GM19395 (cell line): Measurements from ENCODE around the gene MEIOC.
"Not testable (repeated sequence)": the region's sequence is repeated elsewhere in the genome, so short reads cannot be mapped to it uniquely, and the experiment has no call there.

Experiments
- ATAC-seq: cut with Tn5 transposase; IDR thresholded peaks from one replicate; pipeline ENCODE4 v1.9.1; 2021; ENCODE audit warnings: mild to moderate bottlenecking, moderate library complexity; ENCODE audit not compliant: unreplicated experiment

Gene MEIOC

DNA sequence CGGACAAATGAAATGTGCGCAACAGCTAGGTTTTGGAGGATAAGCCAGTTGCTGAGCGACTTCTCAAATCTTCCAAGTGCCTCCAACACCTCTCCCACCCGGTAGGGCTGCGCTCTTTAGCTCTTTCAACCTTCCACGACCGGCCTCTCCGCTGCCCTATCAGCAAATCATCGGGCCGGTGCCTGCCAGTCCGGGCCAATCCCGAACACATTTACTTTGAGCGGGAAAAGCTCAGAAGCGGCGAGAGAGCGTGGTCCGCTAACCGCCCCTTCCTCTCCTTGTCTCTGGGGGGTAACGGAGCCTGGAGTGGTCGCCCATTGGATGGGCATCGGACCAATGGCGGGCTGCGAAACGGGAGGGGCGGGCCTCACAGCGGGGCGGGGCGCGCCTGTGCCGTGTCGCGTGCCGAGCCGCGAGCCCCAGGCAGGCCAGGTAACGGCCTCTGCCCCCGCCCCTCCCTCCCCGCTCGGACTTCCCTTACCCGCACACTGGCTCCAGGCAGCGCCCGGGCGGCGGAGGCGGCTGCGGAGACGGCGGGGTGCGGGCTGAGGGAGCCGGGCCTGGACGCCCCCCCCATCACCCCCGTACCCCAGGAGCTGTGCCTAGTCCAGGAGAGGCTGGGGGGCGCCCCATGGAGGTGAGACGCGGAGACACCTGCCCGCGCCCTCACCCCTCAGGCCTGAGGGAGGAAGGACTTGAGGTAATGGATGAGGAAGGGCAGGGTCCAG lies at the start of gene MEIOC:
Gene MEIOC (plus strand): TSS at position 486 of the 728 bp plus-strand sequence. CDS start 146 bp downstream, at position 632.
- ATAC-seq: no peak

- ATAC-seq: no peak
Measured at GRCh38 chr17:44606658-44607057, 49.6 kb upstream of the MEIOC start.

DNA sequence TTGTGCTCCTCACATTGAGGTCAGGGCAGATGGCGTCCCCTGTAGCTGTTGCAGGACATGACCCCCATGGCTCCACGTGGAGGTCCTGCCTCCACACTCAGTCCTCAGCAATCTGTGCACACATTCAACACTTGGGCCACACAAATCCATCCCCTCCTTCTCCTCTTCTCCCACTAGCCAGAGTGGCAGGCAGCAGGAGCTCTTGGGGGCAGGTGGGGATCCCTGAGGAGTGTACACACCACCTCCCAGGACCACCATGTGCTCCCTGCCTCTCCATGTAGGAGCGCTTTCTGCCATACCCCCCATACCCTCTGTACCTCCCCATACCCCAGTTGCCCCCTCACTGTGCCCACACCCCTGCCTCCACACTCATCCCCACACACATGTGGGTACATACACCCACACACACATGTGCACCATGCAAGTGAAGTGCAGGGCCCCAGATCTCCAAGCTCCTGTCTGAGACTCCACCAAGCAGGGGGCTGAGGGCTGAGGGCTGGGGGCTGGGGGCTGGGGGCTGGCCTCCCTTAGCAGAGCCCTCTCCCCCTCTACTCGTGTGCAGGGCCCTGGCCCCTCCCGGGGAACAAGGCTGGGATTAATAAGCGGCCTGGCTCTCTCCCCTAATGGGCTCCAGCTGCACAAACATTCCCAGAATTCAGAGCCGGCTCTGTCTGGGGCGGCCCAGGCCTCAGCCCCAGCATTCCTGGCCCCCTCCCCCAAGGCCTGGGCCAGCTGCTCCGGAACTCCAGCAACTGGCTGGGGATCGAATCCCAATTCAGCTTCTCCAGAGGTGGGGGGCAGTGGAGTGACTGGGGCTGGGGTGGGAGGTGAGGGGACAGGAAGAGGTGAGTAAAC lies 48.2 kb upstream of the MEIOC start:
- no peak for ATAC-seq

GRCh38 chr17:44608727-44609435 lies 47.4 kb upstream of the MEIOC start:
- no peak for ATAC-seq

- no peak for ATAC-seq
Measured at GRCh38 chr17:44610331-44610730, 45.9 kb upstream of the MEIOC start.

DNA sequence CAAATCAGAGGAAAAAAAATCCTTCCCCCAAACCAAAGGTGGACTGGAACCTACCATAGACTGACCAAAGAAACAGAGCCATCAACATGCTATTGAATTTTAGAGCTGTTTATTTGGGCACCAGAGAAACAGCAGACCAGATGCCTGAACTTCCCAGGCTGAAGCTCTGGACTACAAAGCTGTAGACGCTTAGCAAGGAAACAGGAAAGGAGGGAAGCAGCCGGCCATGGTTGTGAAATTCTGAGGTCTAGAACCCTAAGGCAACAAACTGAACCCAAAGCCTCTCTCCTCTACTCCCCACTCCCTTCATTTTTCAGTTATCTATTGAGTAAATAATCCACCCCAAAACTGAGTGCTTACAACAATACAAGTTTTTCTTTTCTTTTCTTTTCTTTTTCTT lies 45.4 kb upstream of the MEIOC start:
- no peak for ATAC-seq

GRCh38 chr17:44614862-44615261 lies 41.4 kb upstream of the MEIOC start:
- ATAC-seq: no peak

DNA sequence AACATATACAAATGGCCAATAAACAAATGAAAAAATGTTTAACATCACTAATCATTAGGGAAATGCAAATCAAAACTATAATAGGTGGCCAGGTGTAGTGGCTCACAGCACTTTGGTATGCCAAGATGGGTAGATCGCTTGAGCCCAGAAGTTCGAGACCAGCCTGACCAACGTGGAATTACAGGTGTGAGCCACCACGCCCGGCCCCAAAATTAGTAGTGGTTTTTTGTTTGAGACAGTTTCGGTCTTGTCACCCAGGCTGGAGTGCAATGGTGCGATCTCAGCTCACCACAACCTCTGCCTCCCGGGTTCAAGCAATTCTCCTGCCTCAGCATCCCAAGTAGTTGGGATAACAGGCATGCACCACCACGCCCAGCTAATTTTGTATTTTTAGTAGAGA lies 37.6 kb upstream of the MEIOC start:
- not testable (repeated sequence) for ATAC-seq

GRCh38 chr17:44623070-44623725 lies 33.1 kb upstream of the MEIOC start:
- no peak for ATAC-seq

GRCh38 chr17:44627513-44628242 lies 28.6 kb upstream of the MEIOC start:
- ATAC-seq: no peak

DNA sequence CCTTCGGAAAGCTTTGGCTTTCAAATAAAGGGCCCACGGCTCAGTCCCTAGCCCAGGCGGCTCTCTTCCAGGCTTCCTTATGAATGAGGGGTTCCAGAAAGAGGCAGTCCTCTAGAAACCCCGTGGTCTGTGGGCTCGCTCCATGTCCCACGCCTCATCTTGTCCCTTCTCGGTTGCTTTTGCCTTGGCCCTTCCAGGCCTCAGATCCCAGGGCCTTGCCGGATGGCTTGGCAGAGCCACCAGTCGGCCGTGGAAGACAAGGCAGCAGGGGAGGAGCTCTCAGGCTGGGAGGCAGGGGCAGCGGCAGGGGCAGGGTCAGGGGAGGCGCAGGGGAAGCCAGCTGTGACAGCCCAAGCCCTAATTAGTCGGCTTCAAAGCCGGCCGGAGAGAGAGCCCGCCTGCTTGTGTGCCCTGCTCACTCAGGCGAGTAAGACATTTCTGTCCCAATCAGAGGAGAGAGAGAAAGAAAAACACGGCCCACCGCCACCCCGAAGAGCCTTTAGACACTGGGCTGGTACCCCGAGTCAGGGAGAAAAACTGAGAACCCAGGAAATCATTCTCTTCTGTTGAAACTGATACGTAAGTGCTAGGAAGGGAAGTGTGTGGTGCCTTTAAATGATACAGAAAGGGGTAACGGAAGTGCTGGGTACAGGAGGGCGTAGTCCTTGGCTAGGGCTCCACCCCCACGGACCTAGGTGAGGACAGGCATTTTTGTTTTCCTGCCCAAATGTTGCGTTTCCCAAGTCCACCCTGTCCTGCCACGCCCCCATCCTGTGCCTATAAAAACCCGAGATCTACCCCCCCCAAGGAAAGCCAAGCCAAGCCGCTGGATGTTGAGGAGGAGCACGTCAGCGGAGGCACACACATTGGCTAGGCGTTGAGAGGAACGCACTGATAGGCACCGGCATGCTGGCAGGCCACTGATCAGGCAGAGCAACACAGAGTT lies 27.8 kb upstream of the MEIOC start:
- no peak for ATAC-seq

DNA sequence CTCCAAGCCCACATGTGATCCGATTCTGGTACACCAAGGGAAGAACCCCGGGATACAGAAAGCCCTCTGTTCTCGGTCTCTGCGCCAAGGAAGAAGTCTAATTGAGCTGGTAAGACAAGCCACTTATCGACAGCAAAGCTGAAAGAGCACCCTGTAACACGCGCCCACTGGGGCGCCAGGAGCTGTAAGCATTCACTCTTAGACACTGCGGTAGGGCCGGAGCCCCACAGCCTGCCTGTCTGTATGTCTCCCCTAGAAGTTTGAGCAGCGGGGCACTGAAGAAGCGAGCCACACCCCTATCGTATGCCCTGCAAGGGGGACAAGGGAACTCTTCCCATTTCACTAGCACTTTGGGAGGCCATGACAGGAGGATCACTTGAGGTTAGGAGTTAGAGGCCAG lies 27.0 kb upstream of the MEIOC start:
- ATAC-seq: no peak

GRCh38 chr17:44630703-44631102 lies 25.6 kb upstream of the MEIOC start:
- no peak for ATAC-seq

DNA sequence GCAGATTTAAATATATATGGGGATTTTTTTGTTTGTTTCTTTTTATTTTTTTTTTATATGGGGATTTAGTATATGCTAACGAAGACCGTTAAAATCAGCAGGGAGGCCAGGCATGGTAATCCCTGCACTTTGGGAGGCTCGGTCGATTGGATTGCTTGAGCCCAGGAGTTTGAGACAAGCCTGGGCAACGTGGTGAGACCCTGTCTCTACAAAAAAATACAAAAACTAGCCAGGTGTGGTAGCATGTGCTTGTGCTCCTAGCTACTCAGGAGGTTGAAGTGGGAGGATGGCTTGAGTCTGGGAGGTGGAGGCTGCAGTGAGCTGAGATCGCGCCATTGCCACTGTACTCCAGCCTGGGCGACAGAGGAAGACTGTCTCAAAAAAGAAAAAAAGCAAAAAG lies 22.3 kb upstream of the MEIOC start:
- no peak for ATAC-seq

DNA sequence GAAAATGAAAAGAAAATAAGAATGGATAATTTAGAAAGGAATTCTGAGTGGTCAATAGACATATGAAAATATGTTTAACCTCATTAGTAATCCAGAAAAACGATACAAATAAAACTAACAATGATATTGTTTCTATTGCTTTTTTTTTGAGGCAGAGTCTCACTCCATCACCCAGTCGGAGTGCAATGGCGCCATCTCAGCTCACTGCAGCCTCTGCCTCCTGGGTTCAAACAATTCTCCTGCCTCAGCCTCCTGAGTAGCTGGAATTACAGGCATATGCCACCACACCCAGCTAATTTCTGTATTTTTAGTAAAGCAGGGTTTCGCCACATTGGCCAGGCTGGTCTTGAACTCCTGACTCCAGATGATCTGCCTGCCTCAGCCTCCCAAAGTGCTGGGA lies 21.9 kb upstream of the MEIOC start:
- ATAC-seq: not testable (repeated sequence)

DNA sequence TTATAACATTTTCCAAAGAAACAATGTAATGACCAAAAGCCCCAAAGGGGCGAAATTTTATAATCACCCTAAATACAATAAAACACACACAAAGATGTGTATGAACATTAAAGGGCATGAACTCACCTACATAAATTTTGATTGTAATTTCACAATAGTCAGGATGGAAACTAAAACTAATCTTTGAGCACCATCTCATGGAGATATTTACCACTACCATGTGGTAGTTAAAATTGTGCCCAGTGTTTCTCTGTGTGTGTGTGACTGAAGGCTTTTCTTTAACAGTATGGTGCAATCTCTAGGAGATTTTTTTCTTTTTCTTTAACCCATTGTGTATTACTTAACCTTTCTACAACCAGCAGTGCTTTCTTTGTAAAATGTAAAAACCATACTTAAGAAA lies 19.7 kb upstream of the MEIOC start:
- ATAC-seq: no peak

- no peak for ATAC-seq
Measured at GRCh38 chr17:44637066-44637465, 19.2 kb upstream of the MEIOC start.

DNA sequence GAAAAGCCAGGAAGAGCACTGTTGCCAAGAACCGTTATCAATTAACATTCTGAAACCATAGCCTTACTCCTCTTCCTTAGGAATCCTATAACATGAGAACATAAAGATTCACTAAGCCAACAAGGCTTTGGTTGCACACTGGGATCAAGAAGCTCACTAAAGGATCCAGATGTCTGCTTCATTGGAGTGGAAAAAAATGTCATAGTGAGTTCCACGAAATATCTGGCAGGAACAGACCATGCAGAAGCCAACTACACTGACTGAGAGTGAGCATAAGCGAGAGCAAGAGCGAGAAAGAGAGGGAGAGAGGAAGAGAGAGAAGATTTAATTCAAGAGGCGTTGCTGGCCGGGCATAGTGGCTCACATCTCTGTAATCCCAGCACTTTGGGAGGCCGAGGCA lies 13.4 kb upstream of the MEIOC start:
- ATAC-seq: no peak

GRCh38 chr17:44645341-44645740 lies 10.9 kb upstream of the MEIOC start:
- ATAC-seq: no peak
